ENCODE results near the gene AGL.
"Not testable (repeated sequence)": the region's sequence is repeated elsewhere in the genome, so short reads cannot be mapped to it uniquely, and the experiment has no call there.

- not testable (repeated sequence) for TF ChIP-seq POLR2A (IDR thresholded peaks at IDR 0.05); CTCF (IDR thresholded peaks at IDR 0.05 in 8 of 11, conservative IDR thresholded peaks at IDR 0.05 in 3 of 11)
Observed at GRCh38 chr1:99972066-99972465, 121.9 kb downstream of the AGL start.

Data from spleen (tissue), 7 donors.